ENCODE measurements around the gene ZBTB25. TPM values are rescaled to one million over a fixed set of nuclear protein-coding genes. Genes with fewer than 3 reads are reported as not detected.

Gene ZBTB25
- total RNA-seq, 1 donor from 2014 or later, result 9.4 TPM

- no peaks in the 10 kb centered on the region for H3K9me3 Mint-ChIP-seq (ENCODE audit: unreplicated experiment)
- no peak overlapping the region for H3K4me3 Mint-ChIP-seq (ENCODE audit: unreplicated experiment)
- TF ChIP-seq CTCF (IDR thresholded peaks at IDR 0.05; ENCODE audit: unreplicated experiment), result no peak
- no peak for DNase-seq (ENCODE audit: low spot score)
- no peaks in the 10 kb centered on the region for H3K36me3 Mint-ChIP-seq (ENCODE audit: low read depth, unreplicated experiment)
- peaks cover 16% of the 10 kb centered on the region for H3K4me1 Mint-ChIP-seq (ENCODE audit: unreplicated experiment)
- no peak overlapping the region for H3K27ac Mint-ChIP-seq (ENCODE audit: unreplicated experiment)
- H3K27me3 Mint-ChIP-seq (ENCODE audit: unreplicated experiment), result peaks cover 1% of the 10 kb centered on the region
Measured at GRCh38 chr14:64515053-64515452, 11.4 kb upstream of the ZBTB25 start.

GRCh38 chr14:64513271-64513670 is 9.6 kb upstream of the ZBTB25 start:
- Mint-ChIP-seq H3K9me3 (ENCODE audit: unreplicated experiment) (no peaks in the 10 kb centered on the region), H3K27me3 (ENCODE audit: unreplicated experiment) (no peaks in the 10 kb centered on the region), H3K4me1 (ENCODE audit: unreplicated experiment) (peaks cover 27% of the 10 kb centered on the region), H3K4me3 (ENCODE audit: unreplicated experiment) (no peak overlapping the region), H3K27ac (ENCODE audit: unreplicated experiment) (no peak overlapping the region), H3K36me3 (ENCODE audit: low read depth, unreplicated experiment) (no peaks in the 10 kb centered on the region)
- TF ChIP-seq CTCF (IDR thresholded peaks at IDR 0.05; ENCODE audit: unreplicated experiment), result no peak
- DNase-seq (ENCODE audit: low spot score), result no peak

GRCh38 chr14:64510825-64511671 is 7.4 kb upstream of the ZBTB25 start:
- TF ChIP-seq CTCF (IDR thresholded peaks at IDR 0.05; ENCODE audit: unreplicated experiment), result peak; percentile 89
- DNase-seq (ENCODE audit: low spot score), result peak; percentile 59
- peak overlapping the region; percentile 64 for H3K4me3 Mint-ChIP-seq (ENCODE audit: unreplicated experiment)
- no peaks in the 10 kb centered on the region for H3K27me3 Mint-ChIP-seq (ENCODE audit: unreplicated experiment)
- H3K36me3 Mint-ChIP-seq (ENCODE audit: low read depth, unreplicated experiment), result no peaks in the 10 kb centered on the region
- no peaks in the 10 kb centered on the region for H3K9me3 Mint-ChIP-seq (ENCODE audit: unreplicated experiment)
- H3K27ac Mint-ChIP-seq (ENCODE audit: unreplicated experiment), result peak overlapping the region; percentile 33
- H3K4me1 Mint-ChIP-seq (ENCODE audit: unreplicated experiment), result peaks cover 40% of the 10 kb centered on the region

- no peak for DNase-seq (ENCODE audit: low spot score)
Measured at GRCh38 chr14:64509036-64509435, 5.4 kb upstream of the ZBTB25 start.

More at GRCh38 chr14:64509036-64509435, 5.4 kb upstream of the ZBTB25 start:
- Mint-ChIP-seq H3K27me3 (ENCODE audit: unreplicated experiment) (peaks cover 7% of the 10 kb centered on the region), H3K4me1 (ENCODE audit: unreplicated experiment) (peaks cover 50% of the 10 kb centered on the region), H3K4me3 (ENCODE audit: unreplicated experiment) (no peak overlapping the region), H3K9me3 (ENCODE audit: unreplicated experiment) (no peaks in the 10 kb centered on the region), H3K36me3 (ENCODE audit: low read depth, unreplicated experiment) (peaks cover 5% of the 10 kb centered on the region), H3K27ac (ENCODE audit: unreplicated experiment) (no peak overlapping the region)
- TF ChIP-seq CTCF (IDR thresholded peaks at IDR 0.05; ENCODE audit: unreplicated experiment), result no peak

Data from endothelial cell (in vitro differentiated cells).